Activated CD4-positive, alpha-beta T cell treated with anti-CD3 and anti-CD28 coated beads, Interleukin-2, amount 50 U/mL, for 4 hours (primary cell): ENCODE results near the gene FUNDC2.

Experiments
- DNase-seq, 2 experiments: peaks; one replicate each; pipeline ENCODE4 v3.0.0-alpha.2; 2020

Gene FUNDC2

GRCh38 chrX:155023907-155024833, 2.5 kb upstream of the FUNDC2 start:
- DNase-seq = no peak

- no peak for DNase-seq
Observed at GRCh38 chrX:155026420-155026726, 271 bp upstream of the FUNDC2 start.

GRCh38 chrX:155027509-155028066, 944 bp downstream of the FUNDC2 start:
- no peak for DNase-seq

- no peak for DNase-seq
Observed at GRCh38 chrX:155028129-155028528, 1.5 kb downstream of the FUNDC2 start.

- no peak for DNase-seq
Observed at GRCh38 chrX:155028877-155029291, 2.2 kb downstream of the FUNDC2 start.

DNA sequence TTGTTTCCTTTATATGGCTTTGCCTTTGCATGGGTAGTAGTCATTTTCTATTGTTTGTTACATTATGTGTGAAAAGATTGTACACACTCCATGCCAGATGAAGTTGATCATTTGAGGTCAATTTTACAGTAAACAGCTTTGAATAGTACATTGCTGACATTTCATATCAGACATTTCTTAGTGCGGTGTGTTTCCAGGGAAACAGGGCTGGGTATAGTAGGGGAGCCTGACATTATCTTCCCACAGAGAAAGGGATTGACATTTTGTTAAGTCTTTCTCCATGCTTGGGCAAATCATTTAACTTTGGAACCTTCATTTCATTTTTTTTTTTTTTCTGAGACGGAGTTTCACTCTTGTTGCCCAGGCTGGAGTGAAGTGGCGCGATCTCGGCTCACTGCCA, 5.0 kb downstream of the FUNDC2 start:
- no peak for DNase-seq

DNA sequence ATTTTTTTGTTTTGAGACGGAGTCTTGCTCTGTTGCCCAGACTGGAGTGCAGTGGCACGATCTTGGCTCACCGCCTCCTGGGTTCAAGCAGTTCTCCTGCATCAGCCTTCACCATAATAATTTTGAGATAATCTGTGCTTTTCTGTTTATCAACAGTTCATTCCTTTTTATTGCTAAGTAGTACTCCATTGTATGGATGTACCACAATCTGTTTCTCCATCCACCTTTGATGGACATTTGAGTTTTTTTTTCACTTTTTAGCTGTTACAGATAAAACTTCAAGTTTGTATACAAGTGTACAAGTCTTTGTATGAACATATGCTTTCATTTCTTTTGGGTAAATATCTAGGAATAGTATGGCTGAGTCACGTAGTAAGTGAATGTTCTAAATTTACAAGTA, 9.0 kb downstream of the FUNDC2 start:
- DNase-seq = no peak

DNA sequence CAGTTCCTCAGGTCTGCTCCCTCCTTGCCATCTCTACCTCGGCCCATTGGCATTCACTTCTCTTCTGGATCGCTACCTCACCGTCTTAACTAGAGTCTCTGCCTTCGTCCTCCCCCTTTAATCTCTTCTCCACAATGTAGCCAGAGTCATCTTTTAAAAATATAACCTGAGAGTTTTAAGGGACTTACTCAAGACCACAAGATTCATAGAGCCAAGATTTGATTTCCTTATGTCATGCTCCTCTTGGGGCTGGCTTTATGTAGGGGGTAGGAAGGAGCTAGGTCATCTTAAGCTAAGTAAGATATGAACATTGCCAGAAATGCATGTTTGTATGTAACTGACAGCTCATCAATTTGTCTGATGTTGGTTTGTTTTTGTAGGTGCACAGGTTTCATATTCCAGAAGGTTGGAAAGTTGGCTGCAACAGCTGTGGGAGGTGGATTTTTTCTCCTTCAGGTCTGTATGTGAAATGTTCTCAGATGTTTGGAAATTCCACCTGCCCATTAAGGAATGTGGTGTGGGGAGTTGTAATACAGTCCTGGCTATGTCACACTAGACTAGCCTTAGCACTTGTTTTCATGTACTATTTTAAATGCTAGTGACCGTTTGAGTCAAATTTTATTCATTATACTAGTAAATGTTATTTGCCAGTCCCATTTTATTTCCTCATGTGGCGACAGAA, 19.6 kb downstream of the FUNDC2 start:
- DNase-seq = no peak

DNA sequence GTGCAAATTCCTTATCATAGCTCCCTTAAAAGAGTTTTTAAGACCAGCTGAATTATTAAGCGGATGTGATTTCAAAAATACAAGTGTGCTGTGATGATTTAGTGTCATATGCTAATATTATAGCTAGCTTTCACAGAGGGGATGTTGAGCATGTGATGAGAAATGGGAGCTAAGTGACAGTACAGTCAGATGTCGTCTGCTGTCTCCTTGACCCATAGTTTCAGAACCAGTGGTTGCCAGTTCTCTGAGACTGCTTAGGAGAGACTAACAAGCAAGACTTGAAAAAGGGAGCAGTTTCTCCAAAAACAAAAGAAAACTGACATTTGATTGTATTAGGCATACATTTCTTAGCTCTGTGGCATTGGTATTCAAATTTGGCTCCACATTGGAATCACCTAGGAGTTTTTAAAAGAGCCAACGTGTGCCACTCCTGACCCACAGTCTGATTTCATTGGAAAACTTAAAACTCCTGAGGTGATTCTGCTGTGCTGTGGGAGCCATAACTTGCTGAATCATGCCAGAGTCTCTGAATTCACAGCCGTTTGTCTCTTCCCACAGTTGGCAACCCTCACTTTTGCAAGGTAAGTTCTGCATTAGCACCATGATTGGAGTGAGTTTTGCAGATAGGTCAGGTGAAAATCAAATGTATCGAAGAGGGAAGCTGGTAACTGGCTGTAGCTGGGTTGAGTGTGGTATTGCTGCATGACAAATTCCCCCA, 20.3 kb downstream of the FUNDC2 start:
- DNase-seq = no peak

GRCh38 chrX:155048977-155049619, 22.5 kb downstream of the FUNDC2 start:
- peak; percentile 23 for DNase-seq

DNA sequence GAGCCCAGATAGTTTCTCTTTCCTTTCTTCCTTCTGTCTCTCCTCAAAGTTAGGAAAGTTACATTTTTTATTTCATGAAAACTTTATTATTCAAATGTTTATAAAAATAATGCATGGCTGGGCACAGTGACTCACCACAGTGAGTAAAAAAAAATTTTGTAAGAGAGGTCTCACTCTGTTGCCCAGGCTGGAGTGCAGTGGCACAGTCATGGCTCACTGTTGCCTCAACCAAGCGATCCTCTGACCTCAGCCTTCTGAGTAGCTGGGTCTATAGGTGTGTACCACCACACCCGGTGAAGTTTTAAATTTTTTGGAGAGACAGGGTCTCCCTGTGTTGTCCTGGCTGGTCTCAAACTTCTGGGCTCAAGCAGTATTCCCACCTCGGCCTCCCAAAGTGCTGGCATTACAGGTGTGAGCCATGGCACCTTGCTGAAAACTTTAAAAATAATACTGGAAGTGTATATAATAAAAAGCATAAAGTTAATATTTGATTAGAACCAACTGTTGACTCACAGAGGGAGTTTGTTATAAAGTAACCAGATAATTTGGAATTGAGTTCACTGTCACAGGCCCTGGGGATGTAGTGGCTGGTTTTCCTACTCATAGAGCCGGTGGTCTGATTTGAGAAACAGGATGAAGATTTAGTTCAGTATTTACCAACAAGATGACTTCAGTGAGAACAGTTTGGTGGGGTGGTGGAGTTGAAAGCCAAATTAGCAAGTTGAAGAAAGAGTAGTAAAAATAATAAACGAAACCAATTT, 26.3 kb downstream of the FUNDC2 start:
- no peak for DNase-seq

DNA sequence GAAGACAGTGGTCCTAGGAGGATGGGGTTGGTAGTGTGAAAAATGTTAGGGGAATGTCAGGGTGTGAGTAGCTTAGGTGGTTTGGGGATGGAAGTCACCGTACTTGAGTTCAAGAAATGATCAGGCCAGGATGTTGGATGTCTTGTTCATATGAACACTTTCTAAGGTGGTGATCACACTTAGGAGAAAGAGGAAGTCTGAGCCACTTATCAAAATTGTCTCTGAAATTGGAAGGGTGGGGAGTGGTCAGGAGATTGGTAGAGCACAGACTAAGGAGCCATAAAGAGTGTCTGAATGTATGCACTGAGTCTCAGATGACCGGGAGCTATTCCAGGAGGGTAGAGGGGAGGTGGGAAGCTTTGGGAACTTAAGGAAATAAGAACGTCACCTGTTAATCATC, 27.0 kb downstream of the FUNDC2 start:
- DNase-seq = no peak

DNA sequence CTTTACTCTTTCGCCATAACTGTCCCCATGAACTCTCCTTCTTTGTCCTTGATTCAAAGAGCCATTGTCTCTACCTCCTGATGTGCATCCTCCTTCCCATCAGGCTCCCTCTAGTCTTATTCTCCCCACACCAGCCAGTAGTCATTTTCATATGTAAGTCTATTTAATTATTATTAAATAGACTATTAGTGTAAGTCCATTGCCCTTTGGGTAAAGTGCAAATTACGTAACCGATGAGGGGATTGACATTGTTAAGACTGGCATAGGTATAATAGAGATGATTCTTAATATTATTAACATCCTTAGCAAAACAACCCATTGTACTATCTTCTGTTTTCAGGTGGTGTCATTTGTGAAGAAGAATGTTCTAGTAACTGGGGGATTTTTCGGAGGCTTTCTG, 27.6 kb downstream of the FUNDC2 start:
- no peak for DNase-seq

GRCh38 chrX:155055494-155055893, 28.9 kb downstream of the FUNDC2 start:
- DNase-seq = no peak

GRCh38 chrX:155056471-155056870, 29.8 kb downstream of the FUNDC2 start:
- no peak for DNase-seq

DNA sequence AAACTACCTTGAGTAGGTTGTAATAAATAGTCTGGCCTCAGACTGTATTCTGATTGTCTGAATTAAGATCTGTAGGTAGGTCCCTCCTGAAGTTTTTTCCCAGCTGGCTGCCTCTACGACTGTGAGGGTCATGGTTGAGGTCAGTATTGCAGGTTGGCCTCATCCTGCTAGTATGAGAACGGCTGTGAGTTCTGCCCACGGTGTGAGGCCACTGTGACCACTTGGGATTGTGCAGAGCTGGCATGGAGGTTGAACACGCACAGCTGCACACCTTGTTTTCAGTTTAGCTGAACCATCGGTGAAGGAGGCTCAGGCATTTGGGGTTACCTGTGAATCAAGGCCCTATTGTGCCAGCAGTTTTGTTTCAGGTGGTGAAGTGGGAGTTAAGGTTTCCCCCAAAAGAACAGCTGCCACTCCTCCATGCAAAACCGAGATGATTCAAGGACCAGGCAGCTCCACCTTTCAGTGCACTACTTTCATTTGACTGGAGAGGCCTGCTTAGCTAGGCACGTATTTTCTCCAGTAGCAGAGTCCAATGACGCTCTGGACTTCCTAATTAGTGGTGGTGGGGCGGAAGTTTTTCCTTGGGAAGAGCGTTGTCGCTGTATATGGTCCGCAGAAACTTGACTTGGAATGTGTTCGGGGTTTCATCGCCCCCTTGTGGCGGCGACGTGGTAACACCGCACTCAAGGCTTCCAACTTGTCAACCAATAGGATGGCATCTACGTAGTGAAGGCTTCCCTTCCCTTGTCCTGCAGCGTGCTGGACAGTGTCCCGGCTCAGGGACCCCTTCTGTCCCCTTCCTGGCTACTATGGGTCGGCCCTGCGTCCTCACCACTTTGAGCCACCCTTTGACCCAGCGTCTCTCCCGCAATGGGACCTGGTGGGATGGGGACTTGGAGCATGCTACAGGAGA, 30.5 kb downstream of the FUNDC2 start:
- DNase-seq = peak; percentile 22 to 26

DNA sequence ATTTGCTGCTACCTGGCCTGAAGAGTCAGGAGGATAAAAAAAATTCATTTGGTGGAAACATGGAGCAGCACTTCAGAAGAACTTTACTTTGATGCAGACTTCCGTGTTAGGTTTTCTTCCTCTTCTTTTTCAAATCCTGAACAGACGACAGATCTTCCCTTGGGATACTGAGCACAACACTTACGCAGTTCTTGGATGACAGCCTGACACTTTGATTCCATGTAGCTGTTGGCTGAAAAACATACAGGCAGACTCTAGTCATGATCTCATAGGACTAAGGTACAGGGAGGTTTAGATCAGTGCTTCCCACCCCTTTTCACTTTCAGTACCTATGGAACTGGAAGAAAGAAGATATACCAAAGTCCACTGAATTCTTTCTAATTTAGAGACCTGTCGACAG, 35.1 kb downstream of the FUNDC2 start:
- DNase-seq = no peak

DNA sequence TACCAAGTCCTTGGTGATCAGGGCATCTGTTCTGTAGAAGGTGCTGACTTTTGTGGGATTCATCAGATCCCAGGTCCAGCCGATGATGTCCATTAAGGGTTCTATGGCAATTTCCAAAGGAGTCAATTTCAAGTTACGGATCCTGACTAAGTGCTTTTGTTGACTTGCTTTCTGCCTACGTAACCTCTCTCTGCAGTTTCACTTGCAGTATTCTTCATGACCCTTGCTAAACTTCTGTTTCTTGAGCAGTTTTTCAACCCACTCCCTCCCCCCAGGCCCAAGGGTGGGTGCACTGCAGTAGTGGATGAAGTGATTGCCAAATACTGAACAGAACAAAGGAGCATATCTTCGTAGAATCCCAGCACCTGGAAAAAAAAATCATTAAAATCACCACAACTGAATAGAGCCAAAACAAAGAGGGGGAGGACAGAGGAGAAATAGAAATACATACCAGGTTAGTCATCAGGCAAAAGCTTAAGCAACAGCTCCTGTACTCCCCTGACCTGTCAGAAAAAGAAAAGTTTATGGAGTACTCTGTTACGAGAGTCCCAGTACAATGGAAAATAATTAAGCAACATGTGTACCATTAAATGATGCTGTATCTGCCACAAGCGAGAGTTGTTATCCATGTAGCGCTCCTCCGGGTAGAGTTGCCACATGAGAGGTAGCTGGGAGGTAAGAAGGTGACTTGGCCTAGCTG, 38.5 kb downstream of the FUNDC2 start:
- DNase-seq = no peak

DNA sequence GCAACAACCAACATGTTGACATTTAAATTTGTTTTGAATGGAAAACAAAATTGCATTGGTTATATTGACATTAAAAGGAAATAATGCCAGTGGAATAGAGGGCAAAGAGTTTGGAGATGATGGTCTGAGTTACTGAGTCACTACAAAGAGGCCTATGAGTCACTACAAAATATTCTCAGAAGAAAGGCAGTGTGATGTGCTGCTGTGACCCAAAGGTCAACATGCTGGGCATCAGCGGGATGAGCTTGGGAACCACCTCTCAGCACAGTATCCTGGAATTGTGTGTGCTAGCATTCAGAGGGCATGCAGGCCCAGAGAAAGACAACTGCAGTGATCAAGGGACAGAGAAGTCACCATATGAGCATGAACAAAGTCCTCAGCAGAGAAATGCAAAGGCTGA, 41.5 kb downstream of the FUNDC2 start:
- no peak for DNase-seq

- DNase-seq = no peak
Observed at GRCh38 chrX:155069414-155069813, 42.8 kb downstream of the FUNDC2 start.
